ENCODE data around the gene SLC15A3. TPM values are rescaled to one million over a fixed set of nuclear protein-coding genes. Genes with fewer than 3 reads are reported as not detected.

Gene SLC15A3
- total and polyA plus RNA-seq, 2 experiments from 2014 or later, result 14.2 to 15.8 TPM

DNA sequence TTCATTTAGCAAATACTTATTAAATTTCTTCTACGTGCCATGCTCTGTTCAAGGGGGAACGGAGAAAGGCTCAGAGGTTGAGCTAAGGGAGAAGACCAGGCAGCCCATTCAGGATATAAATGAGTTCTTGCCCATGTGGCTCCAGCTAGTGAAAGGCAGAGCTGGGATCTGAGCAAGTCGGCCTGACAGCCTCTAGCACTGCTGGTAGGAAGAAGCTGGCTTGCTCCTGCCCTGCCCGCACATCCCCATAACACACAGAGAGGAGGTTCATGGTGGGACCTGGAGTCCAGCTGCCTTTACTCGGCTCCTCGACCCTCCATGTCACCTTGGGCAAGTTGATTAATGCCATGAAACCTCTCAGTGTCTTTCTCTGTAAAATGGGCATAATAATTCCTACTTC, 2.0 kb downstream of the SLC15A3 start:
- Histone ChIP-seq H4K20me1 (replicated peaks; ENCODE audit: insufficient read depth) (no peaks in the 10 kb centered on the region), H3K27ac (ENCODE audit: low read depth) (no peak overlapping the region), H3K4me2 (peak overlapping the region; percentile 90), H3K4me1 (ENCODE audit: insufficient read depth) (peaks cover 29% of the 10 kb centered on the region), H3K79me2 (replicated peaks; ENCODE audit: insufficient read depth) (peaks cover 6% of the 10 kb centered on the region; the same call in 1 of the 2 replicates), H3K9me2 (ENCODE audit: insufficient read depth) (no peaks in the 10 kb centered on the region), H3K36me3 (ENCODE audit: insufficient read depth) (no peaks in the 10 kb centered on the region), H3K4me3 (peak overlapping the region; percentile 68), H3K27me3 (ENCODE audit: insufficient read depth) (peaks cover 30% of the 10 kb centered on the region), H3F3A (replicated peaks; ENCODE audit: low read depth) (peaks cover 8% of the 10 kb centered on the region), H2AFZ (no peak overlapping the region)
- ATAC-seq (no peak), DNase-seq (ENCODE audit: low spot score) (no peak)
- Mint-ChIP-seq H3K36me3 (ENCODE audit: low read depth) (peaks cover 3% of the 10 kb centered on the region; the same call in 1 of the 3 replicates), H3K4me1 (peaks cover 44% of the 10 kb centered on the region), H3K4me3 (peak overlapping the region; percentile 70), H3K27me3 (ENCODE audit: insufficient read depth, low read depth, poor library complexity) (peaks cover 30% of the 10 kb centered on the region), H3K27ac (no peak overlapping the region), H3K9me3 (no peaks in the 10 kb centered on the region)
- no peak for TF ChIP-seq CREB1 (CRISPR knock-in tag; IDR thresholded peaks at IDR 0.05; ENCODE audit: low read depth)
- TF ChIP-seq NANOG (IDR thresholded peaks at IDR 0.05; ENCODE audit: borderline replicate concordance), result no peak
- TF ChIP-seq POLR2AphosphoS5 (IDR thresholded peaks at IDR 0.05; ENCODE audit: low read depth), result no peak
- no peak for TF ChIP-seq JUNB (IDR thresholded peaks at IDR 0.05; ENCODE audit: unreplicated experiment)
- TF ChIP-seq, protein P1, sequence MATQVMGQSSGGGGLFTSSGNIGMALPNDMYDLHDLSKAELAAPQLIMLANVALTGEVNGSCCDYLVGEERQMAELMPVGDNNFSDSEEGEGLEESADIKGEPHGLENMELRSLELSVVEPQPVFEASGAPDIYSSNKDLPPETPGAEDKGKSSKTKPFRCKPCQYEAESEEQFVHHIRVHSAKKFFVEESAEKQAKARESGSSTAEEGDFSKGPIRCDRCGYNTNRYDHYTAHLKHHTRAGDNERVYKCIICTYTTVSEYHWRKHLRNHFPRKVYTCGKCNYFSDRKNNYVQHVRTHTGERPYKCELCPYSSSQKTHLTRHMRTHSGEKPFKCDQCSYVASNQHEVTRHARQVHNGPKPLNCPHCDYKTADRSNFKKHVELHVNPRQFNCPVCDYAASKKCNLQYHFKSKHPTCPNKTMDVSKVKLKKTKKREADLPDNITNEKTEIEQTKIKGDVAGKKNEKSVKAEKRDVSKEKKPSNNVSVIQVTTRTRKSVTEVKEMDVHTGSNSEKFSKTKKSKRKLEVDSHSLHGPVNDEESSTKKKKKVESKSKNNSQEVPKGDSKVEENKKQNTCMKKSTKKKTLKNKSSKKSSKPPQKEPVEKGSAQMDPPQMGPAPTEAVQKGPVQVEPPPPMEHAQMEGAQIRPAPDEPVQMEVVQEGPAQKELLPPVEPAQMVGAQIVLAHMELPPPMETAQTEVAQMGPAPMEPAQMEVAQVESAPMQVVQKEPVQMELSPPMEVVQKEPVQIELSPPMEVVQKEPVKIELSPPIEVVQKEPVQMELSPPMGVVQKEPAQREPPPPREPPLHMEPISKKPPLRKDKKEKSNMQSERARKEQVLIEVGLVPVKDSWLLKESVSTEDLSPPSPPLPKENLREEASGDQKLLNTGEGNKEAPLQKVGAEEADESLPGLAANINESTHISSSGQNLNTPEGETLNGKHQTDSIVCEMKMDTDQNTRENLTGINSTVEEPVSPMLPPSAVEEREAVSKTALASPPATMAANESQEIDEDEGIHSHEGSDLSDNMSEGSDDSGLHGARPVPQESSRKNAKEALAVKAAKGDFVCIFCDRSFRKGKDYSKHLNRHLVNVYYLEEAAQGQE (IDR thresholded peaks at IDR 0.05; ENCODE audit: unreplicated experiment), result no peak
- TF ChIP-seq, protein P2, sequence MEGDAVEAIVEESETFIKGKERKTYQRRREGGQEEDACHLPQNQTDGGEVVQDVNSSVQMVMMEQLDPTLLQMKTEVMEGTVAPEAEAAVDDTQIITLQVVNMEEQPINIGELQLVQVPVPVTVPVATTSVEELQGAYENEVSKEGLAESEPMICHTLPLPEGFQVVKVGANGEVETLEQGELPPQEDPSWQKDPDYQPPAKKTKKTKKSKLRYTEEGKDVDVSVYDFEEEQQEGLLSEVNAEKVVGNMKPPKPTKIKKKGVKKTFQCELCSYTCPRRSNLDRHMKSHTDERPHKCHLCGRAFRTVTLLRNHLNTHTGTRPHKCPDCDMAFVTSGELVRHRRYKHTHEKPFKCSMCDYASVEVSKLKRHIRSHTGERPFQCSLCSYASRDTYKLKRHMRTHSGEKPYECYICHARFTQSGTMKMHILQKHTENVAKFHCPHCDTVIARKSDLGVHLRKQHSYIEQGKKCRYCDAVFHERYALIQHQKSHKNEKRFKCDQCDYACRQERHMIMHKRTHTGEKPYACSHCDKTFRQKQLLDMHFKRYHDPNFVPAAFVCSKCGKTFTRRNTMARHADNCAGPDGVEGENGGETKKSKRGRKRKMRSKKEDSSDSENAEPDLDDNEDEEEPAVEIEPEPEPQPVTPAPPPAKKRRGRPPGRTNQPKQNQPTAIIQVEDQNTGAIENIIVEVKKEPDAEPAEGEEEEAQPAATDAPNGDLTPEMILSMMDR (conservative IDR thresholded peaks at IDR 0.05; ENCODE audit: low read depth in 2 of 2), result no peak
- no peak for TF ChIP-seq ZNF114 (CRISPR knock-in tag; IDR thresholded peaks at IDR 0.05)

GRCh38 chr11:60948250-60948649, 3.7 kb downstream of the SLC15A3 start:
- H3K27me3 ChIP-seq (ENCODE audit: insufficient read depth), result peaks cover 30% of the 10 kb centered on the region
- H3K27ac ChIP-seq (ENCODE audit: low read depth), result 0 out of 2 replicates have a peak overlapping the region, but pooled peaks have one; percentile 78
- peaks cover 44% of the 10 kb centered on the region for H3K4me1 Mint-ChIP-seq
- peak overlapping the region; percentile 2; the same call in 1 of the 2 replicates for H3K4me3 ChIP-seq
- peaks cover 8% of the 10 kb centered on the region for H3F3A ChIP-seq (replicated peaks; ENCODE audit: low read depth)
- H3K9me2 ChIP-seq (ENCODE audit: insufficient read depth), result no peaks in the 10 kb centered on the region
- no peak overlapping the region for H3K27ac Mint-ChIP-seq
- H3K36me3 ChIP-seq (ENCODE audit: insufficient read depth), result no peaks in the 10 kb centered on the region
- H3K36me3 Mint-ChIP-seq (ENCODE audit: low read depth), result peaks cover 3% of the 10 kb centered on the region; the same call in 1 of the 3 replicates
- no peak for TF ChIP-seq ZNF331 (CRISPR knock-in tag; IDR thresholded peaks at IDR 0.05; ENCODE audit: low read depth)
- no peak for TF ChIP-seq JUNB (IDR thresholded peaks at IDR 0.05; ENCODE audit: unreplicated experiment)
- TF ChIP-seq, protein P3, sequence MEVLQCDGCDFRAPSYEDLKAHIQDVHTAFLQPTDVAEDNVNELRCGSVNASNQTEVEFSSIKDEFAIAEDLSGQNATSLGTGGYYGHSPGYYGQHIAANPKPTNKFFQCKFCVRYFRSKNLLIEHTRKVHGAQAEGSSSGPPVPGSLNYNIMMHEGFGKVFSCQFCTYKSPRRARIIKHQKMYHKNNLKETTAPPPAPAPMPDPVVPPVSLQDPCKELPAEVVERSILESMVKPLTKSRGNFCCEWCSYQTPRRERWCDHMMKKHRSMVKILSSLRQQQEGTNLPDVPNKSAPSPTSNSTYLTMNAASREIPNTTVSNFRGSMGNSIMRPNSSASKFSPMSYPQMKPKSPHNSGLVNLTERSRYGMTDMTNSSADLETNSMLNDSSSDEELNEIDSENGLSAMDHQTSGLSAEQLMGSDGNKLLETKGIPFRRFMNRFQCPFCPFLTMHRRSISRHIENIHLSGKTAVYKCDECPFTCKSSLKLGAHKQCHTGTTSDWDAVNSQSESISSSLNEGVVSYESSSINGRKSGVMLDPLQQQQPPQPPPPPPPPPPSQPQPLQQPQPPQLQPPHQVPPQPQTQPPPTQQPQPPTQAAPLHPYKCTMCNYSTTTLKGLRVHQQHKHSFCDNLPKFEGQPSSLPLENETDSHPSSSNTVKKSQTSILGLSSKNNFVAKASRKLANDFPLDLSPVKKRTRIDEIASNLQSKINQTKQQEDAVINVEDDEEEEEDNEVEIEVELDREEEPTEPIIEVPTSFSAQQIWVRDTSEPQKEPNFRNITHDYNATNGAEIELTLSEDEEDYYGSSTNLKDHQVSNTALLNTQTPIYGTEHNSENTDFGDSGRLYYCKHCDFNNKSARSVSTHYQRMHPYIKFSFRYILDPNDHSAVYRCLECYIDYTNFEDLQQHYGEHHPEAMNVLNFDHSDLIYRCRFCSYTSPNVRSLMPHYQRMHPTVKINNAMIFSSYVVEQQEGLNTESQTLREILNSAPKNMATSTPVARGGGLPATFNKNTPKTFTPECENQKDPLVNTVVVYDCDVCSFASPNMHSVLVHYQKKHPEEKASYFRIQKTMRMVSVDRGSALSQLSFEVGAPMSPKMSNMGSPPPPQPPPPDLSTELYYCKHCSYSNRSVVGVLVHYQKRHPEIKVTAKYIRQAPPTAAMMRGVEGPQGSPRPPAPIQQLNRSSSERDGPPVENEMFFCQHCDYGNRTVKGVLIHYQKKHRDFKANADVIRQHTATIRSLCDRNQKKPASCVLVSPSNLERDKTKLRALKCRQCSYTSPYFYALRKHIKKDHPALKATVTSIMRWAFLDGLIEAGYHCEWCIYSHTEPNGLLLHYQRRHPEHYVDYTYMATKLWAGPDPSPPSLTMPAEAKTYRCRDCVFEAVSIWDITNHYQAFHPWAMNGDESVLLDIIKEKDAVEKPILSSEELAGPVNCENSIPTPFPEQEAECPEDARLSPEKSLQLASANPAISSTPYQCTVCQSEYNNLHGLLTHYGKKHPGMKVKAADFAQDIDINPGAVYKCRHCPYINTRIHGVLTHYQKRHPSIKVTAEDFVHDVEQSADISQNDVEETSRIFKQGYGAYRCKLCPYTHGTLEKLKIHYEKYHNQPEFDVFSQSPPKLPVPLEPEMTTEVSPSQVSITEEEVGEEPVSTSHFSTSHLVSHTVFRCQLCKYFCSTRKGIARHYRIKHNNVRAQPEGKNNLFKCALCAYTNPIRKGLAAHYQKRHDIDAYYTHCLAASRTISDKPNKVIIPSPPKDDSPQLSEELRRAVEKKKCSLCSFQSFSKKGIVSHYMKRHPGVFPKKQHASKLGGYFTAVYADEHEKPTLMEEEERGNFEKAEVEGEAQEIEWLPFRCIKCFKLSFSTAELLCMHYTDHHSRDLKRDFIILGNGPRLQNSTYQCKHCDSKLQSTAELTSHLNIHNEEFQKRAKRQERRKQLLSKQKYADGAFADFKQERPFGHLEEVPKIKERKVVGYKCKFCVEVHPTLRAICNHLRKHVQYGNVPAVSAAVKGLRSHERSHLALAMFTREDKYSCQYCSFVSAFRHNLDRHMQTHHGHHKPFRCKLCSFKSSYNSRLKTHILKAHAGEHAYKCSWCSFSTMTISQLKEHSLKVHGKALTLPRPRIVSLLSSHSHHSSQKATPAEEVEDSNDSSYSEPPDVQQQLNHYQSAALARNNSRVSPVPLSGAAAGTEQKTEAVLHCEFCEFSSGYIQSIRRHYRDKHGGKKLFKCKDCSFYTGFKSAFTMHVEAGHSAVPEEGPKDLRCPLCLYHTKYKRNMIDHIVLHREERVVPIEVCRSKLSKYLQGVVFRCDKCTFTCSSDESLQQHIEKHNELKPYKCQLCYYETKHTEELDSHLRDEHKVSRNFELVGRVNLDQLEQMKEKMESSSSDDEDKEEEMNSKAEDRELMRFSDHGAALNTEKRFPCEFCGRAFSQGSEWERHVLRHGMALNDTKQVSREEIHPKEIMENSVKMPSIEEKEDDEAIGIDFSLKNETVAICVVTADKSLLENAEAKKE (CRISPR knock-in tag; IDR thresholded peaks at IDR 0.05), result no peak
- TF ChIP-seq POLR2AphosphoS5 (IDR thresholded peaks at IDR 0.05; ENCODE audit: low read depth), result no peak
- no peak for TF ChIP-seq STAT1 (IDR thresholded peaks at IDR 0.05; ENCODE audit: unreplicated experiment)
- H2AFZ ChIP-seq, result no peak overlapping the region
- peaks cover 6% of the 10 kb centered on the region; the same call in 1 of the 2 replicates for H3K79me2 ChIP-seq (replicated peaks; ENCODE audit: insufficient read depth)
- ATAC-seq, result no peak
- peak overlapping the region; percentile 73 for H3K4me2 ChIP-seq
- H4K20me1 ChIP-seq (replicated peaks; ENCODE audit: insufficient read depth), result 0 out of 2 replicates have a peak, but pooled peaks cover 3% of the 10 kb centered on the region
- no peak for DNase-seq (ENCODE audit: low spot score)
- peaks cover 30% of the 10 kb centered on the region for H3K27me3 Mint-ChIP-seq (ENCODE audit: insufficient read depth, low read depth, poor library complexity)
- no peaks in the 10 kb centered on the region for H3K9me3 Mint-ChIP-seq
- peaks cover 29% of the 10 kb centered on the region for H3K4me1 ChIP-seq (ENCODE audit: insufficient read depth)
- H3K4me3 Mint-ChIP-seq, result no peak overlapping the region; the same call in 2 of the 3 replicates
